GM19467 (cell line): ENCODE data around the gene KLRK1.
"Not testable (repeated sequence)": the region's sequence is repeated elsewhere in the genome, so short reads cannot be mapped to it uniquely, and the experiment has no call there.

Source experiments
- ATAC-seq: cut with Tn5 transposase; IDR thresholded peaks from one replicate; pipeline ENCODE4 v1.9.1; 2021; ENCODE audit warnings: mild to moderate bottlenecking, moderate library complexity; ENCODE audit not compliant: unreplicated experiment

KLRK1 gene

DNA sequence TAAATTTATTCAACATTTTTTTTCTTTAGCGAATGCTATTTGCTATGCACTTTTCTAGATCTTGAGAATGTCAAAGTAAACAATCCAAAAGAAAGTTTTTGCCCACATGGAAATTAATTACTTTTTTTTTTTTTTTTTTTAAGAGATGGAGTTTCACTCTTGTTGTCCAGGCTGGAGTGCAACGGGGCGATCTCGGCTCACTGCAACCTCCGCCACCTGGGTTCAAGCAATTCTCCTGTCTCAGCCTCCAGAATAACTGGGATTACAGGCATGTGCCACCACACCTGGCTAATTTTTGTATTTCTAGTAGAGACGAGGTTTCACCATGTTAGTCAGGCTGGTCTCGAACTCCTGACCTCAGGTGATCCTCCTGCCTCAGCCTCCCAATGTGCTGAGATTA, 1.1 kb upstream of the KLRK1 start:
- ATAC-seq = not testable (repeated sequence)

DNA sequence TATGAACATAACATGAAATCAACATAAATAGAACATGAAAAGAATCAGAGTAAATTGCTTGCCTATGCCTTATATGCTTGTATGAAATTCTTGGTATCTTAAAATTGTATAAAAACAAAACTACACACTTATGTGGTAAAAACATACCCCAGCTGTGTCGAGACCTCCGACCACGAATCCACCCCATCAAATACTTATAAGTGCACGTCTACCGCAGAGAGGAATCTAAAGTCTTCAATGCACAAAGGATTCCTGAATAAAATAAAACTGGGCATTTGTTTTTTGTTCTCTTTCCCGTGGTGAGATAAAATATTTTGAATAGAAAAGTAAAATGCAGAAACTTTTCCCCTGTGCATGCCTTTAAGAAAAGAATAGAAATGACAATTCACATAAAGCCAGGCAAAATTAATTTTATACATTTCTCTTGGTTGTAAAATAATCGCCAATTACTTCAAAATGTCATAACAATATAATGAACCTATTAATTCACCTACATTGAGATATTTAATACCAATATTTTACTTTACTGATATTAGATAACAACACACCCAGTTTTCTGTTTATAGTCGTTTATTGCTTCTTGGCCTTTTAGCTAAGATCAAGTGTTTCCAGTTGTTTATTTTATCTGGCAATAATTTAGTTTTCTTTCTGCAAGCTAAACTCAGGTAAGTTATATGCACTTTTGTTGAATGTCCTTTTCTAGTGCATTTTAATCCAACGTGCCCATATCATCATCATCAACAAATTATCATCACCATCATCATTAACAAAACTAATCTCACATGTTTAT, 1.0 kb downstream of the KLRK1 start:
- no peak for ATAC-seq

DNA sequence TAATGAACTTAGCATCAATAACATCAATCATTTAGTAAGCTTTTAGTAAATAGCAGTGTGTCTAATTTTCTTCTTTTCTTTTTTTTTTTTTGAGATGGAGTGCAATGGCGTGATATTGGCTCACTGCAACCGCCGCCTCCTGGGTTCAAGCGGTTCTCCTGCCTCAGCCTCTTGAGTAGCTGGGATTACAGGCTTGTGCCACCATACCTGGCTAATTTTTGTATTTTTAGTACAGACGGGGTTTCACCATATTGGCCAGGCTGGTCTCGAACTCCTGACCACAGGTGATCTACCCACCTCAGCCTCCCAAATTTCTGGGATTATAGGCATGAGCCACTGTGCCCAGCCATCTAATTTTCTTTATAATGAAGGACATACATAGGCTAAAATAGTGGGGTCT, 2.3 kb downstream of the KLRK1 start:
- ATAC-seq = not testable (repeated sequence)

DNA sequence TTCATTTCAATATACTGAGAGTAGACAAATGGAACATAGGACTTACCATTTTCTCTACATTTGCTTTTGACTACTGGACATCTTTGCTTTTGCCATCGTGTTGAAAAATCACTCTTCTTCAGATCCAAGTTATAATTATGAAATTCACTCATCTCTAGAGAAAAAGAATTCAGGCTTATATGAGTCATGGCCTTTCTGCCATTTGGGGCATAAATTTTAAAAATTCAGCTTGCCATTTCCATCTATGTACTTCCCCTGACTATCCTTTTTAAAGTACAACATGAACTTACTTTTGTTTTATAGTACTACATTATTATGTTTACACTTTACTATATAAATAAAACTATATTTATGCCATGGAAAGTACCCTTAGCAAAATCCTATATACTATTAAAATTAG, 3.0 kb downstream of the KLRK1 start:
- no peak for ATAC-seq

DNA sequence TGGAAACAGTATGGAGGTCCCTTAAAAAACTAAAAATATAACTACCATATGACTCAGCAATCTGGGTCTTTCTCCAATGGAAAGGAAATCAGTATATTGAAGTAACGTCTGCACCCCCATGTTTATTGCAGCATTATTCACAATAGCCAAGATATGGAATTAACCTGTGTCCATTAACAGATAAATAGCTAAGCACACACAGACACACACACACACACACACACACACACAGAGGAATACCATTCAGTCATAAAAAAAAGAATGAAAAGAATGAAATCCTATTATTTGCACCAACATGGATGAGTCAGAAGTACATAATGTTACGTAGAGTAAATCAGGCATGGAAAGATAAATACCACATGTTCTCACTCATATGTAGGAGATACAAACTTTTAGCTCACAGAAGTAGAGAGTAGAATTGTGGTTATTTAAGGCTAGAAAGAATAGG, 4.7 kb downstream of the KLRK1 start:
- no peak for ATAC-seq

DNA sequence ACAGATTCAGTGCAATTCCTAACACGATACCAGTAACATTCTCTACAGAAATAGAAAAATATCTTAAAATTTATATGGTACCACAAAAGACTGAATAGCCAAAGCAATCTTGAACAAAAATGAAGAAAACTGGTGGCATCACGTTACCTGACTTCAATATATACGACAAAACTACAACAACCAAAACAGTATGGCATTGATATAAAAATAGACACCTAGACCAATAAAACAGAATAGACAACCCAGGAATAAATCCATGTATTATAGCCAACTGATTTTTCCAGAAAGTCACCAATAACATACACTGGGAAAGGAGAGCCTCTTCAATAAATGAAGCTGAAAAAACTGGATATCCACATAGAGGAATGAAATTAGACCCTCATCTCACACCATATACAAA, 5.7 kb downstream of the KLRK1 start:
- no peak for ATAC-seq

DNA sequence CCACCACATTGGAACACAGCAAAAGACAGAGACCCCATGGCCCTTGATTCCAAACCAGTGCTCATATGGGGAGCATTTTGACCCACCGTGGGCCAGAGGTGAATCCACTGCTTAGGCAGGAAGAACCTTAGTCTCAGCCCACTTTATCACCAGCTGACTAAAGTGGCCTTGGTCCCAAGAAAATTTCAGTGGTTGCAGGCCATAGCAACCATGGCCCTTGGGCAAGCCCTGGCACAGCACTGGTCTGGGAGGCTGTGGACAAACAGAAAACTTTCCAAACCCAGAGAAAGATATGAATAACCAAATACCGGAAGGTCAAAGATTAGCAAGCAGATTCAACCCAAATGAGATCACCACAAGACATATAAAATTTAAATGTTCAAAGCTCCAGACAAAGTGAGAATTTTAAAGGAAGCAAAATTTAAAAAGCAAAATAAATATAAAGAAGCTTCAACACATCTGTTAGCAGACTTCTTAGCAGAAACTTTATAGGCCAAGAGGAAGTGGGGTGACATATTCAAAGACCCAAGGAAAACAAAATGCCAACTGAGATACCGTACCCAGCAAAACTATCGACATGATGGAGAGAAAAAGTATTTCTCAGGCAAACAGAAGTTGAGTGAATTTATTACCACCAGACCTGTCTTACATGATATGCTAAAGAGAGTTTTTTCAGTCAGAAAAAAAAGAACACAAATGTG, 7.8 kb downstream of the KLRK1 start:
- ATAC-seq = no peak

DNA sequence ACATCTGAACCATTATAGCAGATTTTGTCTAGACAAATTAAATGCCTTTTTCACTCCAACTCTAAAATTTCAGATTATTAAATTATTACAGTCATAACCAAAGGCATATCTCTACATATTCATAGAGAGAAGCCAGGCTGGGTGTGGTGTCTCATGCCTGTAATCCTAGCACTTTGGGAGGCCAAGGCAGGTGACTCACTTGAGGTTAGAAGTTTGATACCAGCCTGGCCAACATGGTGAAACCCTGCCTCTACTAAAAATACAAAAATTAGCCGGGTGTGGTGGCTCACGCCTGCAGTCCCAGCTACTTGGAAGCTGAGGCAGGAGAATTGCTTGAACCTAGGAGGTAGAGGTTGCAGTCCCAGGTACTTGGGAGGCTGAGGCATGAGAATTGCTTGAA, 11.1 kb downstream of the KLRK1 start:
- not testable (repeated sequence) for ATAC-seq

DNA sequence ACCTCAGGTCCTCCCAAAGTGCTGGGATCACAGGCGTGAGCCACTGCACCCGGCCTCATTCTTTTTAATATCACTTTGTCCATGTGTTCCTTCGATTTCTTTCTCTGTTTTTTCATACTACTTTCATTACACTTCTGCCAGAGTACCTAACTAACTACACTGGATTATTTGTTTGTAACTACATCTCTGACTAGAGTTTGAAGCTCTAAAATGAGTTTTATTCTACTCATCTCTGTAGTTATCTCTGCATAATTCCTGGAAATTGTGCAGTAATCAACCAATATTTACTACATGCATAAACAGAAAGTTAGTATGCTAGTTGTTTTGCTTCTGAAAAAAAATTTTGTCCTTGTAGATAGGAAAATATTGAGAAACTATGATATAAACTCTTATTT, 15.2 kb downstream of the KLRK1 start:
- no peak for ATAC-seq

DNA sequence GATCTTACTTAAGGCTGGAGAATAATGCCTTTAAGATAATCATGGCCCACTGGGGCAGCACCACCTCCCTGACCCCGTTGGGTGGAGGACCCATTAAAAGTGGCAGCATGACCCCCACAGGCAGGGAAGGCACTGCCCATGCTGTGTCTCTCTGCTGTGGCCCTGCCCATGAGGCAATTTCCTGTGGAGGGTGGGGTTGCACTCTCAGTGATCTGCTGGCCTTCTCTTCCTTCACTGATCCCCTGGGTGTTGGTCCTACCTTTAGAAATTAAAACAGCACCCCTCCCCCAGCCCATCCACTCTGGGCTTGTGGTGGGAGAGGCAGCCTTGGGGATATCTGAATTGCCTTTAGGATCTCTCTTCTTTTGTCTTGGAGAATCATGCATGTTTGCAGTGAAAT, 17.3 kb downstream of the KLRK1 start:
- ATAC-seq = no peak

DNA sequence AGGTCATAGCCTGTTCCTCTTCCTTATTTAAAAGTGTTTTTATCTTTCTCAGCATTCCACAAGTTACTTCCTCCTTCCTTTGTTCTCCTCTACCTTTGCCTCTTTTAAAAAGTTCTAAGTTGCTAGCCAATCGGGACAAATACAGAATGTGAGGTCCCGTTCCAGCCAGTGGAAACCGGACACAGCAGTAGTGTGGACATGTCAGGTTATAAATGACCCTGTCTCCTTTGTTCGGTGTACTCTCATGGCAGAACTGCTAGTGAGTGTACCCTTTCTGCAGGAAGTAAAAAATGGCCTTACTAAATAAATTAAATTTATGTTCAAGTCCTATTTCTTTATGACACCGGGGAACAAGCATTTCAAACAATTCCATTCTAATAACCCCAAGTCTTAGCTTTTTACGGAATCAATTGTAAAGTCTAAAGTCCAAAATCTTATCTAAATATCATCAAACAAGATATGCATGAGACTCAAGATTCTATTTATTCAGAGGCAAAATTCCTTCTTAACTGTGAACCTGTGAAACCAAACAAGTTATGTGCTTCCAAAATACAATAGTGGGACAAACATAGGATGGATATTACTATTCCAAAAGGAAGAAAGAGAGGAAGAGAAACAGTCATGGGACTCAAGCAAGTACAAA, 17.8 kb downstream of the KLRK1 start:
- not testable (repeated sequence) for ATAC-seq

DNA sequence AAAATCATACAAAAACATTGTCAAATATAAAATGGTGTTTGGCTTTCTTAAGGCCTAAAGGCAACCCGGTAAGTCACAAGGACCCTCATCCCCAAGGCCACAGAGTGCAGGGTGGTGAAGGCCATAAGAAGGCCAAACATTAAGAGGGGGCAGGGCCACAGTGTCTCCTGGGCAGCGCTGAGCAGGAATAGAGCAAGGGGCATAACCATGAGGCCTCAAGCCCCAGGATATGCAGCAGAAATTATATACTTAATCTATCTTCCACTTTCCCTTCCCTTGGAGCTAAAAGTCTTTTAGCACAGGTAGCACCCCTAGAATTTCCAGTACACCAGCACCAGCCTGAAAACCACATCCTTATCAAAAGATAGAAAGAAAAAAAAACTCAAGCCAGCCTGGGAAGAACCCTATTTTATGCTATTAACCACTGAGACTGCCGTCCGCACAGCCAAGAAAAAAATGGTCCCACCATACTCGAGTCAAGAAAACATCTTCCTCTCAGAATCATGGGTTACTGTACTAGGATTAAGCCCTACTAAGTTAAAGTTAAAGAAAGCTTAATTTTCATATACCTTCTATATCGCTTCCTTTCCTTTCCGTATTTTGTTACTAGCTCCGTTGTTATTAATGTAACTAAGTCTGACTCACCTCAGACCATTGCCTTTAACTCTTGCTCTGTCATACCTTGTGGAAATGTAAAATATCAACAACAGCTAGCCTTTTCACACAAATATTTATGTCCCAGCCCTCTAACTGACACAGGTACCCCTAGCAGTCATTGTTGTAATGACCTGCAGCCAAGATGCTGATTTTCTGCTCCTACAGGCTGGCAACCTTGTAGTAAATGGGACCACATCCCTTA, 20.1 kb downstream of the KLRK1 start:
- no peak for ATAC-seq

DNA sequence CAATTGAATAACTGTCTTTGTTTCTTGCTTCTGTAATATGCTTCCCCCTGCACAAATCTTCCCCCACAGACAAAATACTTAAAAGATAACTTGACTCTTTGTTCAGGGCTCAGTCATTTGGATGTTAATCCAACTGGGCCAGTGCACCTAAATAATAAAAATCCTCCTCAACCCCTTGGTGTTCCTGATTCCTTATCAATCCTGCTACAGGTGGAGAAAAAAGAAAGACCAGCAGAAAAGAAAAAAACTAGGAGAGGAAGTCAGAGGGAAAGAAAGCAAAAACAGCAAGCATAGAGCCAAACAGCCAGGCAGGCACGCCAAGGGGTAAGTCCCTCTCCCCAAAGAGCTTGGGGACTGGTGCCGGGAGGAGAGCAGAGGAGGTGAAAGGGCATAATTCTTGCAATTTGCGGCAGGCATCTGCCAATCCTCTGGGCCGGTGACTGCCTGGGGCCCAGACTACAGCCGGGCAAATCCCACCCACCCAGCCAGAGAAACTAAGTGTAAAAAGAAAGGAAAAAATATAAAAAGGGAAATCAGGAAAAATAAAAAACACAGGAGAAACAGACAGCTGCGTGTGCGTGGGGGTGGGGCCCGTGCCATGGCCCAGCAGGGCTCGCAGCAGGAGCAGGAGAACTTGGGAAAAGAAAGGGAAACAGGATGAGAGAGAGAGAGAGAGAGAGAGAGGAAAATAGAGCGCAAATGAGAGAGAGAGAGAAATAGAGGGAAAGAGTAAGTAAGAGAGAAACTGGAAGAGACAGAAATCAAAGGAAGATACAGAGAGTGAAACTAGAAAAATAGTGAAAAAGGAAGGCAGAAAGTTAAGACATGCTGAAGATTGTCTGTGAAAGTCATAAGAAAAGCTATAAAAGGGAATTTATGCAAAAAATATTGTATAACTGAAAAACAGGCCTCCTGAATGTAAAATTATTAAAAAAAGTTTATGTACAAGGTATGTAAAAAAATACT, 21.4 kb downstream of the KLRK1 start:
- ATAC-seq = no peak

DNA sequence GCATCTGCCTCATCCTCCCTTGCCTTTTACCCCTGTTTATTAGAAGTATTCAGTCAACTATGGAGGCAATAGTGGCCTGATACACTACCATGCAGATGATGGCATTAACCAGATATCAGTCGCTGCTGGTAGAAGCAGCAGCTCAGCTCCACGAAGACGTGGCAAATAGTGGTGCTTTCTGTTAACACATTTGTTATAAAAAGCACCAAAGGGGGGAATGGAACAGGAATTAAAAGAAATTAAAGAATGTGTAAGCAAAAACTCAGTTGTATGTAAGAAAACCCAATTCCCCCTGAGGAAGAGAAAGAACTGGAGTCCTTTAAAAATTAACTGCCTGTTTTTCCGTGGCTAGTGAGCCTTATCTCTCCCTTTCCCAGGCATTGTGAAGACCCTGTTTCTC, 22.1 kb downstream of the KLRK1 start:
- not testable (repeated sequence) for ATAC-seq

DNA sequence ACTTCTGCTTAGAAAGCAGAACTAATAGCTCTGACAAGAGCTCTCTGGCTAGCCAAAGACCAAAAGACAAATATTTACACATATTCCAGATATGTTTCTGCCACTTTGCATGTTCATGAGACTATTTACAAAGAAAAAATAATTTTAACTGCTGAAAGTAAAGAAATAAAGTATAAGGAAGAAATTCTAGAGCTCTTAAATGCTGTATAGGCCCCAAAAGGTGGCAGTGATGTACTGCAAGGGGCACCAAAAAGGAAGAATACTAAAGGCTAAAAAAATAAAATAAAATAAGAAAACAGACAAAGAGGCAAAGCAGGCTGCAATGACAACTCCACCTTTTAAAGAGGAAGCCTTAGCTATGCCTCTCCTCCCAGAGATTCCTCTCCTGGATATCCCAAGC, 23.0 kb downstream of the KLRK1 start:
- ATAC-seq = no peak

DNA sequence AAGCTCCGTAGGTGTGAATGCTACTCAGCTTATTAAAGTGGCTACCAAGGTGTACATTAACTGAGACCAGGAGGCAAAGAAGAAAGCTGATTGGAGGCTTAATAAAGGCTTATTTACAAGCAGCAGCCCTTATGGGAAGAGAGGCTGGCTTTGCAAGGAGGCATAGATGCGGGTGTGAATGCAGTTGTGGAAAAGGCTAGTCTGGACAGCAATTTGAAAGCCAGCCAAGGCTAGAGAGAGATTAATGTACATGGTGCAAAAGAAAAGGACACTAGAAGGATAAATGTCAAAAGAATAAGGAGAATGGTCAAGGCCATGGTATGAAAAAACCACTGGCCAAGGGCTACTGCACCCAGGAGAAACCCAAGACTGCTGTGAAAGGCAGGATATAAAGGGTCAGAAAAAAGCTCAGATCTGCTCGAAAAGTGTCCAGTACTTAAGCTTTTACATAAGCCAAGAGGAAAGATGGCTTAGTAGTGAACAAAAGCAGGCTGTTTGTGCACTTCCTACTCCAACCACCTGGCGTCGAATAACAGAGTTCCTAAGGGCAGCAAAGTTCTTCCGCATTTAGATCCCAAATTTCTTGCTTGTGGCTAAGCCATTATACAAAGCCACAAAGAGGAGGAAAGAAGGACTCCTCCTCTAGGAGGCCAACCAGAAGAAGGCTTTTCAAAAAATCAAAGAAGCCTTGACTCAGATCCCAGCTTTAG, 24.0 kb downstream of the KLRK1 start:
- no peak for ATAC-seq

DNA sequence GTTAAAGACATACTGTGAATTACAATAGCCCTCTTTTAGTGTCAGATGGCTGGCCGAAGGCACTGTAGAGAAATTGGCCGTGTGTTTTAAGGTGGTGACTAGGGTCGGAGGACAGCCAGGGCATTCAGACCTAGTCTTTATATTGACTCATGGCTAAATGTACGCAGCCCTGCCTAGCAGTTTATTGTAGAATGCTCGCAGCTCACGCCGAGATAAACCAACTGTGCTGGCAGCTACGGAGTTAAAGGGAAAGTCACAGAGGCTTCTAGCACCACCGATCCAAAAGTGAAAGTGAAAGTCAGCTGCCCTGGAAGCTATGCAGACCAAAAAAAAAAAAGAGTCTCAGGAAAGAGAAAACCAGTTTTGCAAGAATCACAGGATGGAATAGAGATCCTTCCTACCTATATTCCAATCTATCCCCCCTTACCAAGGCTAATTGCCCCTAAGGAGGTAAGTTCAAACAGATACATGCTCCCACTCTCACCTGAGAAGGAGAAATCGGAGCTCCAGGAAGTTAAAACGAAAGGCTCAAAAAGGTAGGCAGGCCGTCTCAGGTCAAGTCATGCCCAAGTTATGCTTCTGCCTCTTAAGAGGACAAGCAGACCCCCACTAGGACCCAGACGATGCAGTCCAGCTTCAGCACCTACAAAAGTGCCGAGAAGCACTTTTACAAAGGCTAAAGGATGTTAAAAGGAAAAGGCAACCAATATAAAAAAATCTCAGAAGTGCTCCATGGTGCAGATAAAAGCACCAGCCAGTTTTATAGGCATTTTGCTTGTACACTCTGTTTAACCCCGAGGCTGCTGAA, 24.8 kb downstream of the KLRK1 start:
- peak; percentile 25 for ATAC-seq
